ENCODE results near the gene C12orf42. TPM values are rescaled to one million over a fixed set of nuclear protein-coding genes. Genes with fewer than 3 reads are reported as not detected.

Gene C12orf42
- total and polyA plus RNA-seq, 4 donors: not detected

DNA sequence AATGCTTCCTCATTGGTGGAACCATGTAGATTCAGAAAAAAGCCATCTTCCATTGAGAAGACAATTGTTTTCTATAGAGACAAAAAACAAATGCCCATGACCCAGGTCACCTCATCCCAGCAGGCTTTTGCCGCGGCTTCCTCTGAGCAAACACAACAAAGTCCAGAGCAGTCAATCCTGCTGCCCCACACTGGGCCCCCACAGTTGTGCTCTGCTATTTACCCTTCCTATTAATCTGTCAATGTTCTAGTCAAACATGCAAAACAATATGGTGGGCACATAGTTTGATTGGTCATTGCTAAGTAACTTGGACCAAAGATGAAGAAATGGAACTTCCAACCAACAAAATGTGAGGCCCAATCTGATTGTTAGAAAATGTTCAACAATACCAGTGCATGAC, 20.7 kb downstream of the C12orf42 start:
- DNase-seq: no peak
- H3K27me3 ChIP-seq (ENCODE audit: control insufficient read depth in 1 of 2, insufficient read depth in 2 of 2, low read length in 1 of 2): no peaks in the 10 kb centered on the region
- no peaks in the 10 kb centered on the region for H3K36me3 ChIP-seq (ENCODE audit: control insufficient read depth in 1 of 2, insufficient read depth in 2 of 2, low read length in 1 of 2)
- 8 to 11% methylated on average over 2 of the region's 2 CpGs for WGBS, 2 donors
- no peak for ATAC-seq (ENCODE audit: low FRiP score)
- no peaks in the 10 kb centered on the region for H3K9me3 ChIP-seq (ENCODE audit: control insufficient read depth, low read length)
- H3K4me3 ChIP-seq (ENCODE audit: low read length in 2 of 2): no peak overlapping the region
- no peaks in the 10 kb centered on the region for H3K4me1 ChIP-seq (ENCODE audit: control insufficient read depth in 1 of 2, insufficient read depth in 2 of 2, low read length in 2 of 2)
- no peak overlapping the region for H3K27ac ChIP-seq (ENCODE audit: low read depth in 1 of 2, low read length in 2 of 2)
- intact Hi-C loops (cut with DNase I): no loop called here

- Histone ChIP-seq H3K9me3 (ENCODE audit: control insufficient read depth, low read length) (no peaks in the 10 kb centered on the region), H3K4me1 (ENCODE audit: control insufficient read depth in 1 of 2, insufficient read depth in 2 of 2, low read length in 2 of 2) (no peaks in the 10 kb centered on the region)
- no peak for ATAC-seq (ENCODE audit: low FRiP score)
These were observed 25.1 kb downstream of the C12orf42 start for GRCh38 chr12:103470664-103471063.

DNA sequence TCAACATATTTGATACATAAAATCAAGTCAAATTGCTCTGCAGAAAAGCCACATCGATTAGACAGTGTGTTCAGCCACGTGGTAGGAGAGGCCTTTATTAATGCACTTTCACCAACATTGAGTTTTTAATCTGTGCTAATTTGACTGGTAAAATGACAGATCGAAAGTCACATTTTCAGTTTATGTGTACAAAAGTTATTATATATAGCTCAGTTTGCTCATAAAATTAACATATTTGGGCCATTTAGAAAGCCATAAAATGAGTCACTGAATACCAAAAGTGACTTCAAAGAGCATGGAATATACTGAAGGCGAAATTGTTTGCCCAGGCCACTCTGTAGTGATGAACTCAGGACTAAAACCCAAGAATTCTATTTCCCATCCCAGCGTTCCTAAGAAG, 26.0 kb downstream of the C12orf42 start:
- no peaks in the 10 kb centered on the region for H3K36me3 ChIP-seq (ENCODE audit: control insufficient read depth in 1 of 2, insufficient read depth in 2 of 2, low read length in 1 of 2)
- no peak for DNase-seq
- 66 to 78% methylated on average over 5 of the region's 5 CpGs for WGBS, 2 donors
- H3K4me1 ChIP-seq (ENCODE audit: control insufficient read depth in 1 of 2, insufficient read depth in 2 of 2, low read length in 2 of 2): no peaks in the 10 kb centered on the region
- no peak overlapping the region for H3K27ac ChIP-seq (ENCODE audit: low read depth in 1 of 2, low read length in 2 of 2)
- H3K27me3 ChIP-seq (ENCODE audit: control insufficient read depth in 1 of 2, insufficient read depth in 2 of 2, low read length in 1 of 2): no peaks in the 10 kb centered on the region
- H3K4me3 ChIP-seq (ENCODE audit: low read length in 2 of 2): no peak overlapping the region
- ATAC-seq (ENCODE audit: low FRiP score): no peak
- intact Hi-C loops (cut with DNase I): no loop called here
- no peaks in the 10 kb centered on the region for H3K9me3 ChIP-seq (ENCODE audit: control insufficient read depth, low read length)

More at GRCh38 chr12:103470664-103471063, 25.1 kb downstream of the C12orf42 start:
- intact Hi-C loops (cut with DNase I): no loop called here
- no peak overlapping the region for H3K27ac ChIP-seq (ENCODE audit: low read depth in 1 of 2, low read length in 2 of 2)
- H3K36me3 ChIP-seq (ENCODE audit: control insufficient read depth in 1 of 2, insufficient read depth in 2 of 2, low read length in 1 of 2): no peaks in the 10 kb centered on the region
- no peak for DNase-seq
- no peak overlapping the region for H3K4me3 ChIP-seq (ENCODE audit: low read length in 2 of 2)
- no peaks in the 10 kb centered on the region for H3K27me3 ChIP-seq (ENCODE audit: control insufficient read depth in 1 of 2, insufficient read depth in 2 of 2, low read length in 1 of 2)

GRCh38 chr12:103468837-103469236, 26.9 kb downstream of the C12orf42 start:
- DNase-seq: no peak
- no peaks in the 10 kb centered on the region for H3K27me3 ChIP-seq (ENCODE audit: control insufficient read depth in 1 of 2, insufficient read depth in 2 of 2, low read length in 1 of 2)
- WGBS, 2 donors: 33 to 39% methylated on average over 3 of the region's 3 CpGs
- no peak for ATAC-seq (ENCODE audit: low FRiP score)
- H3K4me3 ChIP-seq (ENCODE audit: low read length in 2 of 2): no peak overlapping the region
- H3K9me3 ChIP-seq (ENCODE audit: control insufficient read depth, low read length): no peaks in the 10 kb centered on the region
- no peaks in the 10 kb centered on the region for H3K36me3 ChIP-seq (ENCODE audit: control insufficient read depth in 1 of 2, insufficient read depth in 2 of 2, low read length in 1 of 2)
- no peaks in the 10 kb centered on the region for H3K4me1 ChIP-seq (ENCODE audit: control insufficient read depth in 1 of 2, insufficient read depth in 2 of 2, low read length in 2 of 2)
- intact Hi-C loops (cut with DNase I): no loop called here
- no peak overlapping the region for H3K27ac ChIP-seq (ENCODE audit: low read depth in 1 of 2, low read length in 2 of 2)

DNA sequence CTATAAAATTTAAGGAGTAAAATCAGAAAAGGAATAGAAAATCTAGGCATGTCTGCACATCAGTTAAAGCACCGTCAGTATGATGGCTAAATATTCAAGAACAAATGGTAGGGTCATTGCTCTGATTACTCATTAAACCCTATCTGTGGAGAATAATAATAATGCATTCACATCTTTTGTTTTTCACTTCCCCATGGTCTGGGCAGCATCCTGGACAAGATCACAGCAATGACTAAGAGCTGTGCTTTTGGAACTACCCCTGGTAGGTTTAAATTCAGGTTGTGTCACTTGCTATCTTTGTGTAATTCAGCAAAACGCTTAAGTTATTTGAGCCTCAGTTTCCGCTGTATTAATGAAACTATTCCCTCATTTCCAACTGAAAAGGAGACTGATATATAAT, 33.1 kb downstream of the C12orf42 start:
- no peaks in the 10 kb centered on the region for H3K4me1 ChIP-seq (ENCODE audit: control insufficient read depth in 1 of 2, insufficient read depth in 2 of 2, low read length in 2 of 2)
- WGBS, 2 donors: 82 to 83% methylated on average over 3 of the region's 3 CpGs

DNA sequence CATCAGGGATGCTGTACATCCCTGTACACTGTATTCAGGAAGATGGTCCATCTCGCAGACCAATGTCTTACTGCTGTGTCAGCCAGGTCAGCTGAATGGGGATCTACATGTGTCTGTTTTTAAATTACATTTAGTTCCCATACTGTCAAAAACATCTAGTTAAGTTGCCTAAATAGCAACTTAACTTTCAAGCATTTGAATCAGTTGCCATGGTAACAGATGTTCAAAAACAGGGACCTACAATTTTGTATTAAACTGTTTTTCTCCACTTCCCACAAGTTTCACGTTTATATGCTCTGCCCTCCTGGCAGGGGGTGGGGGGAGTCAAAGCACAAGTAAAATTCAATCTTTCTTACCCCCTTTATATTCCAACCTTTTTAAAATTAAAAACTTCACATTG, 38.3 kb downstream of the C12orf42 start:
- intact Hi-C loops (cut with DNase I): no loop called here

More for the DNA sequence above, 33.1 kb downstream of the C12orf42 start:
- ATAC-seq (ENCODE audit: low FRiP score) (no peak), DNase-seq (no peak)
- Histone ChIP-seq H3K36me3 (ENCODE audit: control insufficient read depth in 1 of 2, insufficient read depth in 2 of 2, low read length in 1 of 2) (no peaks in the 10 kb centered on the region), H3K27me3 (ENCODE audit: control insufficient read depth in 1 of 2, insufficient read depth in 2 of 2, low read length in 1 of 2) (no peaks in the 10 kb centered on the region), H3K27ac (ENCODE audit: low read depth in 1 of 2, low read length in 2 of 2) (no peak overlapping the region), H3K9me3 (ENCODE audit: control insufficient read depth, low read length) (no peaks in the 10 kb centered on the region), H3K4me3 (ENCODE audit: low read length in 2 of 2) (no peak overlapping the region)
- intact Hi-C loops (cut with DNase I): no loop called here

GRCh38 chr12:103456006-103456405, 39.8 kb downstream of the C12orf42 start:
- Histone ChIP-seq H3K36me3 (ENCODE audit: control insufficient read depth in 1 of 2, insufficient read depth in 2 of 2, low read length in 1 of 2) (no peaks in the 10 kb centered on the region), H3K27ac (ENCODE audit: low read depth in 1 of 2, low read length in 2 of 2) (no peak overlapping the region), H3K9me3 (ENCODE audit: control insufficient read depth, low read length) (peaks cover 5% of the 10 kb centered on the region), H3K4me3 (ENCODE audit: low read length in 2 of 2) (no peak overlapping the region), H3K27me3 (ENCODE audit: control insufficient read depth in 1 of 2, insufficient read depth in 2 of 2, low read length in 1 of 2) (no peaks in the 10 kb centered on the region), H3K4me1 (ENCODE audit: control insufficient read depth in 1 of 2, insufficient read depth in 2 of 2, low read length in 2 of 2) (no peaks in the 10 kb centered on the region)
- no peak for DNase-seq
- 70 to 73% methylated on average over 2 of the region's 2 CpGs for WGBS, 2 donors
- ATAC-seq (ENCODE audit: low FRiP score): no peak
- intact Hi-C loops (cut with DNase I): no loop called here

More for the DNA sequence above, 38.3 kb downstream of the C12orf42 start:
- no peaks in the 10 kb centered on the region for H3K4me1 ChIP-seq (ENCODE audit: control insufficient read depth in 1 of 2, insufficient read depth in 2 of 2, low read length in 2 of 2)
- H3K27ac ChIP-seq (ENCODE audit: low read depth in 1 of 2, low read length in 2 of 2): no peak overlapping the region
- WGBS, 2 donors: 51 to 56% methylated on average over 2 of the region's 2 CpGs
- DNase-seq: no peak
- no peak for ATAC-seq (ENCODE audit: low FRiP score)
- H3K4me3 ChIP-seq (ENCODE audit: low read length in 2 of 2): no peak overlapping the region
- H3K27me3 ChIP-seq (ENCODE audit: control insufficient read depth in 1 of 2, insufficient read depth in 2 of 2, low read length in 1 of 2): no peaks in the 10 kb centered on the region
- H3K36me3 ChIP-seq (ENCODE audit: control insufficient read depth in 1 of 2, insufficient read depth in 2 of 2, low read length in 1 of 2): no peaks in the 10 kb centered on the region
- H3K9me3 ChIP-seq (ENCODE audit: control insufficient read depth, low read length): peaks cover 4% of the 10 kb centered on the region

DNA sequence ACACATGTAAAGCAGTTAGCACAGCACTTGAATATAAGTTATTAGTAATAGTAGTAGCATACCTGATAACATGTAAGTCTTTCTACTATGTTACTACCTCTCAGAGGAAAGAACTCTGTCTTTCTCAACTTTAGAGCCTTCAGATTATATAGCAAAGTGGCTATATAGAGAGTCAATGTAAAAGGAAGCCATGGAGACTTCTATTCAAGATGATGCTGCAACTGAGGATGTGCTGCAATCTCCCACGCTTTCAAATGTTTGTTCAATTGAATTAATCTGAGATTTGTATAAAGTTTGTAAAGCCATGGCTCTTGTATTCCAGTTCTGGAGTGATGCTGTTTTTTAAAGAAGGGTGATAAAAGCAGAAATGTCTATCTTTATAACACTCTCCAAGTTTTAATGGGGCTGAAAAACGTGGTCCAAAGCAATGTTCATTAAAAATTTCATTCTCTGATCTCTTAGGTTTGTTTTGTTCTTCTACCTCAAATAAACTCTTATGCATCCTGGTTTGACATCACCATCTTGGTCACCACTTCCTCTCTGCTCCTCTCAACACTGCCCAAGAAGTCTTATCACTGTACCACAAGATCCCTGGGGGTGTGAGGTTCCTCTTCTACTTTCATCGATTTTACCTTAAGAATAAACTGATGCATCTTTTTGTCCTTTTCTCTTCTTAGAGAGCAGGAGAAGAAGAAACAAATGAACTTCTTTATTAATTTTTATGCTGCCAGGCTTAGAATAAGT, 40.6 kb downstream of the C12orf42 start:
- H3K4me1 ChIP-seq (ENCODE audit: control insufficient read depth in 1 of 2, insufficient read depth in 2 of 2, low read length in 2 of 2): no peaks in the 10 kb centered on the region
- DNase-seq (no peak), ATAC-seq (ENCODE audit: low FRiP score) (no peak)
- 67% methylated on average over 3 of the region's 3 CpGs for WGBS, 2 donors
- no peak overlapping the region for H3K27ac ChIP-seq (ENCODE audit: low read depth in 1 of 2, low read length in 2 of 2)
- no peaks in the 10 kb centered on the region for H3K36me3 ChIP-seq (ENCODE audit: control insufficient read depth in 1 of 2, insufficient read depth in 2 of 2, low read length in 1 of 2)
- peaks cover 5% of the 10 kb centered on the region for H3K9me3 ChIP-seq (ENCODE audit: control insufficient read depth, low read length)
- H3K4me3 ChIP-seq (ENCODE audit: low read length in 2 of 2): no peak overlapping the region
- H3K27me3 ChIP-seq (ENCODE audit: control insufficient read depth in 1 of 2, insufficient read depth in 2 of 2, low read length in 1 of 2): no peaks in the 10 kb centered on the region
- intact Hi-C loops (cut with DNase I): no loop called here

- Histone ChIP-seq H3K4me1 (ENCODE audit: control insufficient read depth in 1 of 2, insufficient read depth in 2 of 2, low read length in 2 of 2) (no peaks in the 10 kb centered on the region), H3K27me3 (ENCODE audit: control insufficient read depth in 1 of 2, insufficient read depth in 2 of 2, low read length in 1 of 2) (no peaks in the 10 kb centered on the region), H3K9me3 (ENCODE audit: control insufficient read depth, low read length) (no peaks in the 10 kb centered on the region), H3K27ac (ENCODE audit: low read depth in 1 of 2, low read length in 2 of 2) (no peak overlapping the region), H3K4me3 (ENCODE audit: low read length in 2 of 2) (no peak overlapping the region), H3K36me3 (ENCODE audit: control insufficient read depth in 1 of 2, insufficient read depth in 2 of 2, low read length in 1 of 2) (no peaks in the 10 kb centered on the region)
- 32 to 38% methylated on average over 4 of the region's 4 CpGs for WGBS, 2 donors
- no peak for DNase-seq
- intact Hi-C loops (cut with DNase I): no loop called here
- no peak for ATAC-seq (ENCODE audit: low FRiP score)
These were observed 50.8 kb downstream of the C12orf42 start for GRCh38 chr12:103444983-103445382.
